ACC112 (cell line): ENCODE results near the gene TNFAIP2.

ENCODE experiments used
- H2AFZ ChIP-seq: fragments of 200-600 bp; sonication (generic); one replicate; pipeline ENCODE4 v1.6.0; 2017; ENCODE audit warnings: antibody characterized with exemption, low read length; ENCODE audit not compliant: unreplicated experiment
- H3K27ac ChIP-seq: fragments of 200-600 bp; sonication (generic); 2 replicates; pipeline ENCODE4 v1.5.1; 2014; ENCODE audit warnings: low read depth, mild to moderate bottlenecking, antibody characterized with exemption, low read length, moderate library complexity
- H3K27me3 ChIP-seq: fragments of 200-600 bp; sonication (generic); 2 replicates; pipeline ENCODE4 v1.6.1; 2014; ENCODE audit warnings: mild to moderate bottlenecking, antibody characterized with exemption, low read length, moderate library complexity, mixed read lengths; ENCODE audit not compliant: insufficient read depth
- H3K36me3 ChIP-seq: fragments of 200-600 bp; sonication (generic); 2 replicates; pipeline ENCODE4 v1.6.1; 2016; ENCODE audit warnings: mild to moderate bottlenecking, antibody characterized with exemption, low read length, moderate library complexity, mixed read lengths; ENCODE audit not compliant: insufficient read depth
- H3K4me1 ChIP-seq: fragments of 200-600 bp; sonication (generic); one replicate; pipeline ENCODE4 v1.6.1; 2016; ENCODE audit warnings: low read length, mixed read lengths; ENCODE audit not compliant: insufficient read depth, unreplicated experiment, control insufficient read depth
- H3K4me3 ChIP-seq: fragments of 200-600 bp; sonication (generic); 2 replicates; pipeline ENCODE4 v1.5.1; 2014; ENCODE audit warnings: mild to moderate bottlenecking, low read depth, low read length
- H3K79me2 ChIP-seq: fragments of 200-600 bp; sonication (generic); one replicate; pipeline ENCODE4 v1.6.0; 2016; ENCODE audit warnings: low read length; ENCODE audit not compliant: control insufficient read depth, unreplicated experiment, insufficient read depth

TNFAIP2 gene

DNA sequence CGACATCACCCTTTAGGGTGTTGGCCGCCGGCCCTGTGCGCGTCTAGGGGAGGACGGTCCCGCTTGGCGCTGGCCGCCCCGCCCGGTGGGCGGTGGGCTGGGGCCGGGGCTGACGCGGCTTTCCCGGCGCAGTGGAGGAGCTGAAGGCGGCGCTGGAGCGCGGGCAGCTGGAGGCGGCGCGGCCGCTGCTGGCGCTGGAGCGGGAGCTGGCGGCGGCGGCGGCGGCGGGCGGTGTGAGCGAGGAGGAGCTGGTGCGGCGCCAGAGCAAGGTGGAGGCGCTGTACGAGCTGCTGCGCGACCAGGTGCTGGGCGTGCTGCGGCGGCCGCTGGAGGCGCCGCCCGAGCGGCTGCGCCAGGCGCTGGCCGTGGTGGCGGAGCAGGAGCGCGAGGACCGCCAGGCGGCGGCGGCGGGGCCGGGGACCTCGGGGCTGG, 3.6 kb downstream of the TNFAIP2 start:
- Histone ChIP-seq H2AFZ (no peak overlapping the region), H3K36me3 (no peaks in the 10 kb centered on the region), H3K27ac (no peak overlapping the region), H3K4me1 (peaks cover 74% of the 10 kb centered on the region), H3K4me3 (no peak overlapping the region), H3K79me2 (peaks cover 35% of the 10 kb centered on the region), H3K27me3 (no peaks in the 10 kb centered on the region)

DNA sequence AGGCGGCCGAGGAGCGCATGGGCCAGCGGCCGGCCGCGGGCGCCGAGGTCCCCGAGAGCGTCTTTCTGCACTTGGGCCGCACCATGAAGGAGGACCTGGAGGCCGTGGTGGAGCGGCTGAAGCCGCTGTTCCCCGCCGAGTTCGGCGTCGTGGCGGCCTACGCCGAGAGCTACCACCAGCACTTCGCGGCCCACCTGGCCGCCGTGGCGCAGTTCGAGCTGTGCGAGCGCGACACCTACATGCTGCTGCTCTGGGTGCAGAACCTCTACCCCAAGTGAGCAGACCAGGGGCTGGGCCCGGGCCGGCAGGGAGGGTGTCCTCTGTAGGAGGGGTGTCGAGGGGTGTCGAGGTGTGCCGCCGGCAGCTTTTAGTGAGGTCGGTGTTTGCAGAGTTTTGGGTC, 4.1 kb downstream of the TNFAIP2 start:
- Histone ChIP-seq H3K27ac (no peak overlapping the region), H3K4me1 (peaks cover 70% of the 10 kb centered on the region), H3K4me3 (no peak overlapping the region), H3K36me3 (peaks cover 4% of the 10 kb centered on the region; the same call in 1 of the 2 replicates), H3K27me3 (no peaks in the 10 kb centered on the region), H2AFZ (no peak overlapping the region), H3K79me2 (peaks cover 35% of the 10 kb centered on the region)

GRCh38 chr14:103127861-103128598, 4.8 kb downstream of the TNFAIP2 start:
- H3K4me1 ChIP-seq = peaks cover 63% of the 10 kb centered on the region
- no peaks in the 10 kb centered on the region for H3K27me3 ChIP-seq
- H3K79me2 ChIP-seq = peaks cover 35% of the 10 kb centered on the region
- peak overlapping the region; percentile 7; the same call in 1 of the 2 replicates for H3K4me3 ChIP-seq
- no peak overlapping the region for H2AFZ ChIP-seq
- no peak overlapping the region for H3K27ac ChIP-seq
- peaks cover 10% of the 10 kb centered on the region; the same call in 1 of the 2 replicates for H3K36me3 ChIP-seq

- no peak overlapping the region for H3K27ac ChIP-seq
- no peak overlapping the region for H2AFZ ChIP-seq
- H3K4me3 ChIP-seq = peak overlapping the region; percentile 7; the same call in 1 of the 2 replicates
These were observed 5.5 kb downstream of the TNFAIP2 start for GRCh38 chr14:103128631-103129300.

DNA sequence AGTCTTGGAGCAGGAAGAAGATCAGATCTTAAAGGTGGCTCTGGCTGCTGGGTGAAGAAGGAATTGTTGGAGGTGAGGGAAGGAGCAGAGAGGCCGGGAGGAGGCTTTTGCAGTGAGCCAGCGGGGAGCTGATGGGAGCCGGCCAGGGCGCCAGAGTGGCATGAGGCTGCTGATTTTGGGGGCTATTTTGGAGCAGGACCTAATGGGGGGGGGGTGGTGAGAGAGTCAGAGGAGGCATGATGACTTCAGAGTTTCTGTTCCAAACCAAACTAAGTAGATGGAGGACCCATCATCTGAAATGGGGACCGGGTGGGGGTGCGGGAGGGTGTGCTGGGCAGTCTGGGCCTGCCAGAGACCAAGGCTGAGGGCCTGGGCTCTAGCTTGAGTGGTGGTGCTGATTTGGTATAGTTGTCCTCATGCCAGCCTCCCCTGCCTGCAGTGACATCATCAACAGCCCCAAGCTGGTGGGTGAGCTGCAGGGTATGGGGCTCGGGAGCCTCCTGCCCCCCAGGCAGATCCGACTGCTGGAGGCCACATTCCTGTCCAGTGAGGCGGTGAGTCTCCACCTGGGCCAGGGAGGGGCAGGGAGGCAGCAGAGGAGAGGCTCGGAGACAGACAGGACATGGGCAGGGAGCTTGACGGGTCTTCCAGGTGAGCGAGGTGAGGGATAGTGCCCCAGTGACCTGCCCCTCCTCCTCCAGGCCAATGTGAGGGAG, 6.2 kb downstream of the TNFAIP2 start:
- H3K27me3 ChIP-seq = no peaks in the 10 kb centered on the region
- H3K27ac ChIP-seq = no peak overlapping the region
- no peak overlapping the region for H3K4me3 ChIP-seq
- H2AFZ ChIP-seq = no peak overlapping the region
- H3K79me2 ChIP-seq = peaks cover 25% of the 10 kb centered on the region
- H3K36me3 ChIP-seq = peaks cover 20% of the 10 kb centered on the region; the same call in 1 of the 2 replicates
- H3K4me1 ChIP-seq = peaks cover 57% of the 10 kb centered on the region

More at GRCh38 chr14:103128631-103129300, 5.5 kb downstream of the TNFAIP2 start:
- Histone ChIP-seq H3K79me2 (peaks cover 31% of the 10 kb centered on the region), H3K36me3 (peaks cover 15% of the 10 kb centered on the region; the same call in 1 of the 2 replicates), H3K4me1 (peaks cover 63% of the 10 kb centered on the region), H3K27me3 (no peaks in the 10 kb centered on the region)

DNA sequence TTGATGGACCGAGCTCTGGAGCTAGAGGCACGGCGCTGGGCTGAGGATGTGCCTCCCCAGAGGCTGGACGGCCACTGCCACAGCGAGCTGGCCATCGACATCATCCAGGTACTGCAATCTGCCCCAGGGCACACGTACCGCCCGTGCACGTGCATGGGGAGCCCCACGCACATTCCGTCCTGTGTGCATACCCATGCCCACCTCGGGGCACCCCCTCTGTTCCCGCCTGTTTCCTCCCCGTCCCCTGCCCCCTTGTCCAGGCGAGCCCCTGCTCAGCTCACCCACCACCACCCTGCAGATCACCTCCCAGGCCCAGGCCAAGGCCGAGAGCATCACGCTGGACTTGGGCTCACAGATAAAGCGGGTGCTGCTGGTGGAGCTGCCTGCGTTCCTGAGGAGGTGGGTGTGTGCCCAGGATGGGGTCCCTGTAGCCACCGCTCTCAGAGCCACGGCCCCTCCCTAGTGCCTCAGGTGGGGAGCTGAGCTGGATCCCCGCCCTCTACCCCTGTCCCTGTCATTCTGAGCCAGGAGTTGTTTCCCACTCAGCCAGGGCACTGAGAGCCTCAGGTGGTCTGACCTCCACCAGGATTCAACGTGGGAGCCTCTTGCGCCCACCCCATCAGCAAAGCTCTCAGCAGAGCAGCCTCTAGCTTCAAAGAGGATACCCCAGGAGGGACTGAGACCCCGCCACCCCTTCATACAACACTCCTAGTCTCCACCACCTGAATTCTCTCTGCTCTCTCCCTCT, 6.9 kb downstream of the TNFAIP2 start:
- H3K4me3 ChIP-seq = no peak overlapping the region
- peaks cover 17% of the 10 kb centered on the region for H3K79me2 ChIP-seq
- H3K36me3 ChIP-seq = peaks cover 25% of the 10 kb centered on the region; the same call in 1 of the 2 replicates
- no peaks in the 10 kb centered on the region for H3K27me3 ChIP-seq
- H3K4me1 ChIP-seq = peaks cover 50% of the 10 kb centered on the region
- H3K27ac ChIP-seq = peak overlapping the region; percentile 31; the same call in 1 of the 2 replicates
- no peak overlapping the region for H2AFZ ChIP-seq

DNA sequence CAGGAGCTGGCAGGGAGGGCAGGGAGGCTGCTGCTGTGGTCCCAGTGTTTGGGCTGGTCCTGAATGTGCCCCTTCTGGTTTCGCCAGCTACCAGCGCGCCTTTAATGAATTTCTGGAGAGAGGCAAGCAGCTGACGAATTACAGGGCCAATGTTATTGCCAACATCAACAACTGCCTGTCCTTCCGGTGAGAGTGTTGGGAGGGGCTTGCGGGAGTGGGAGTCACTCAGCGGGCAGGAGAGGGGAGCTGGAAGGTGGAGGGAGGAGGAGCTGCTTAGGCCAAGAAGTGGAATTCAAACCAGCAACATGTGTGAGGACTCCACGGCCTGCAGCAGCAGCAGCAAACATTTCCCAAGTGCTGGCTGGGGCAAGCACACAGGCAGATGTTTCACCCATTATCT, 7.7 kb downstream of the TNFAIP2 start:
- Histone ChIP-seq H3K79me2 (peaks cover 13% of the 10 kb centered on the region), H3K27me3 (no peaks in the 10 kb centered on the region), H3K36me3 (peaks cover 30% of the 10 kb centered on the region; the same call in 1 of the 2 replicates), H2AFZ (no peak overlapping the region), H3K4me1 (peaks cover 43% of the 10 kb centered on the region), H3K4me3 (no peak overlapping the region), H3K27ac (peak overlapping the region; percentile 31; the same call in 1 of the 2 replicates)

DNA sequence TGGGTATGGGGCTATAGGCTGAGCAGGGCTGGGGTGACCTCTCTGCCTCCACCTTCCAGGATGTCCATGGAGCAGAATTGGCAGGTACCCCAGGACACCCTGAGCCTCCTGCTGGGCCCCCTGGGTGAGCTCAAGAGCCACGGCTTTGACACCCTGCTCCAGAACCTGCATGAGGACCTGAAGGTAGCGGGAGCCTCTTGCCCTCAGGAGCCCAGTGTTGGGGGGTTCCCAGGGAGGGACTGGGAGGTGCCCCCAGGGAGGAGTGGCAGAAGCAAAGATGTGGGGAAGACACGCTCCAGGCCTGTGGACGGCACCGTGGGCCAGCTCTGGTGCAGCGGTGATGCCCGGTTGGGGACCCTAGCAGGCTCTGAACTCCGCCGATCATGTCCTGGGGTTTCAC, 8.3 kb downstream of the TNFAIP2 start:
- no peak overlapping the region for H3K27ac ChIP-seq
- H3K79me2 ChIP-seq = peaks cover 9% of the 10 kb centered on the region
- no peak overlapping the region for H2AFZ ChIP-seq
- H3K36me3 ChIP-seq = peaks cover 30% of the 10 kb centered on the region; the same call in 1 of the 2 replicates
- peaks cover 45% of the 10 kb centered on the region for H3K4me1 ChIP-seq
- H3K4me3 ChIP-seq = no peak overlapping the region
- H3K27me3 ChIP-seq = no peaks in the 10 kb centered on the region

- Histone ChIP-seq H2AFZ (no peak overlapping the region), H3K4me1 (peaks cover 48% of the 10 kb centered on the region), H3K27me3 (no peaks in the 10 kb centered on the region), H3K36me3 (peaks cover 30% of the 10 kb centered on the region; the same call in 1 of the 2 replicates), H3K79me2 (peaks cover 6% of the 10 kb centered on the region), H3K4me3 (no peak overlapping the region), H3K27ac (no peak overlapping the region)
These were observed 9.3 kb downstream of the TNFAIP2 start for GRCh38 chr14:103132381-103133209.
